Caco-2 (cell line): ENCODE data around the gene RPS27L. TPM values are rescaled to one million over a fixed set of nuclear protein-coding genes. Genes with fewer than 3 reads are reported as not detected.
A peak's percentile ranks its signal among the peaks of the same experiment; 100 is the strongest.

Experiments
- BruUV-seq: library from RNA; stranded (reverse); fragments of 400-500 nt; replicated peaks from 2 replicates; lab custom pipeline; 2021; lab: Mats Ljungman, UMichigan
- CTCF ChIA-PET: fragments of 300-600 bp; sonication (Branson Sonifier 250); formaldehyde crosslinking; loops from one replicate; lab custom pipeline; 2022; ENCODE audit warnings: antibody characterized with exemption; lab: Charles Lee
- POLR2A ChIA-PET: fragments of 300-600 bp; sonication (Branson Sonifier 250); formaldehyde crosslinking; loops from one replicate; lab custom pipeline; 2022; ENCODE audit warnings: antibody characterized with exemption; lab: Charles Lee
- DNase-seq, 2 experiments: peaks; one replicate each; pipeline versions ENCODE4 v3.0.0 to v3.0.0-alpha.2; 2020 to 2022
- H3K27me3 ChIP-seq: replicated peaks from 2 replicates; pipeline ENCODE4 v1.6.0; 2011; ENCODE audit warnings: low read length; ENCODE audit not compliant: control insufficient read depth, insufficient read depth
- H3K36me3 ChIP-seq: 2 replicates; pipeline ENCODE4 v1.5.1; 2011; ENCODE audit warnings: low read length; ENCODE audit not compliant: control insufficient read depth, insufficient read depth
- H3K4me1 ChIP-seq: fragments of 250-450 bp; sonication (Bioruptor Pico); 2 replicates; pipeline ENCODE4 v1.5.1; 2020; ENCODE audit warnings: mild to moderate bottlenecking
- H3K4me3 ChIP-seq: 2 replicates; pipeline ENCODE4 v1.5.1; 2011; ENCODE audit warnings: low read depth, mild to moderate bottlenecking, control low read depth, low read length
- H3K9me3 ChIP-seq: fragments of 250-450 bp; sonication (Bioruptor Pico); 2 replicates; pipeline ENCODE4 v1.5.1; 2020; ENCODE audit warnings: mild to moderate bottlenecking, moderate library complexity
- H3K27ac Mint-ChIP-seq: one replicate; pipeline ENCODE4 v1.8.0; 2022; ENCODE audit warnings: mixed read lengths; ENCODE audit not compliant: unreplicated experiment
- H3K27me3 Mint-ChIP-seq: one replicate; pipeline ENCODE4 v1.8.0; 2022; ENCODE audit warnings: mixed read lengths; ENCODE audit not compliant: insufficient read depth, unreplicated experiment
- H3K36me3 Mint-ChIP-seq: one replicate; pipeline ENCODE4 v1.8.0; 2022; ENCODE audit warnings: mild to moderate bottlenecking, mixed read lengths; ENCODE audit not compliant: insufficient read depth, unreplicated experiment
- H3K4me1 Mint-ChIP-seq: one replicate; pipeline ENCODE4 v1.8.0; 2022; ENCODE audit warnings: low read depth, mixed read lengths; ENCODE audit not compliant: unreplicated experiment
- H3K4me3 Mint-ChIP-seq: one replicate; pipeline ENCODE4 v1.8.0; 2022; ENCODE audit warnings: mild to moderate bottlenecking, moderate library complexity, mixed read lengths; ENCODE audit not compliant: unreplicated experiment
- H3K9me3 Mint-ChIP-seq: one replicate; pipeline ENCODE4 v1.8.0; 2022; ENCODE audit warnings: mixed read lengths; ENCODE audit not compliant: unreplicated experiment
- intact Hi-C: fragments of 100-400 bp; cut with micrococcal nuclease; formaldehyde crosslinking; loops from one replicate; pipeline ENCODE4 v1.10.0; 2022; ENCODE audit not compliant: unreplicated experiment
- total RNA-seq: library from RNA; stranded (reverse); gene quantifications from 2 replicates; pipeline ENCODE4 v1.2.3, GENCODE V29; 2022
- TF ChIP-seq, protein P1 (sequence below), 2 experiments: fragments of 200-600 bp in 1 of 2; IDR thresholded peaks; 1 replicate in 1 of 2; 2 replicates in 1 of 2; pipeline versions ENCODE4 v1.5.1 to v1.8.0; 2011 to 2022; ENCODE audit warnings: antibody characterized with exemption in 1 of 2, control low read depth in 1 of 2, inconsistent platforms in 1 of 2, low read depth in 1 of 2, low read length in 1 of 2, mild to moderate bottlenecking in 1 of 2, moderate library complexity in 1 of 2; ENCODE audit not compliant: insufficient read depth in 1 of 2, severe bottlenecking in 1 of 2, unreplicated experiment in 1 of 2

The RPS27L gene
- total RNA-seq, 1 experiment from 2014 or later, result 73.0 TPM

DNA sequence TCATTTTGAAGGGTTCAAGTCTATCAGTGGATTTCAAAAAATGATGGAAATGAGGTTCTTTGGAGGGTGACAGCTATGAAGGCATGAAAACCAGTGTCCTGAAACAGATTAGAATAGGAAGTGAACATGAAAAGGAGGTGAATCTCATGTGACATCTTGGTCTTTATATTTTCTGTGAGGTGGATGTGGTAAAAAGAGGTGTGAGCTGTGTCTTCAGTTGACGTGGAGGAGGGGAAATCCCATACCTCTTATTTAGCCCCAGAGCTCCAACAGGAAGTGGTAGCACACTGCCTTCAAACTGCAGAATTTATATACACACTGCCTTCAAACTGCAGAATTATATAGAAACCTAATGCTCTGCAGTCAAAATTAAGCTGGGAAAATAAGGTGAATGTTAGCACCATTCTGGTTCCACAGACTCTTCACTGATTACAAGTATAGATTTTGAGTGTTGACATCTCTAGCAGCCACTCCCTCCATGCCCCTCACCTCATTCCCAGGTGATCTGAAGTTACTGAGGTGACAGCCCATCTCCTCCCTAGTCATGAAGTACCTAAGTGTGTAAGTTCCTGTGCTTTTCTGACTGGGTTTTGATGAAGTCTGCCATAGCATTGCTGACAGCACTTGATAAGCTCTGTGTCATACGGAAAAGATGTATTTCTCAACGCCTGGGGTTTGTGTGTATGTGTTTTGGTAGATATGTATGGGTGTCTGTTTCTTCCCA lies 34.8 kb upstream of the RPS27L start:
- intact Hi-C loops, result no loop called here
- TF ChIP-seq, protein P1, sequence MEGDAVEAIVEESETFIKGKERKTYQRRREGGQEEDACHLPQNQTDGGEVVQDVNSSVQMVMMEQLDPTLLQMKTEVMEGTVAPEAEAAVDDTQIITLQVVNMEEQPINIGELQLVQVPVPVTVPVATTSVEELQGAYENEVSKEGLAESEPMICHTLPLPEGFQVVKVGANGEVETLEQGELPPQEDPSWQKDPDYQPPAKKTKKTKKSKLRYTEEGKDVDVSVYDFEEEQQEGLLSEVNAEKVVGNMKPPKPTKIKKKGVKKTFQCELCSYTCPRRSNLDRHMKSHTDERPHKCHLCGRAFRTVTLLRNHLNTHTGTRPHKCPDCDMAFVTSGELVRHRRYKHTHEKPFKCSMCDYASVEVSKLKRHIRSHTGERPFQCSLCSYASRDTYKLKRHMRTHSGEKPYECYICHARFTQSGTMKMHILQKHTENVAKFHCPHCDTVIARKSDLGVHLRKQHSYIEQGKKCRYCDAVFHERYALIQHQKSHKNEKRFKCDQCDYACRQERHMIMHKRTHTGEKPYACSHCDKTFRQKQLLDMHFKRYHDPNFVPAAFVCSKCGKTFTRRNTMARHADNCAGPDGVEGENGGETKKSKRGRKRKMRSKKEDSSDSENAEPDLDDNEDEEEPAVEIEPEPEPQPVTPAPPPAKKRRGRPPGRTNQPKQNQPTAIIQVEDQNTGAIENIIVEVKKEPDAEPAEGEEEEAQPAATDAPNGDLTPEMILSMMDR (IDR thresholded peaks at IDR 0.05; ENCODE audit: insufficient read depth in 1 of 2, low read depth in 1 of 2, low read length in 1 of 2, severe bottlenecking in 1 of 2, unreplicated experiment in 1 of 2), result no peak
- H3K27ac Mint-ChIP-seq, result no peak overlapping the region
- no peaks in the 10 kb centered on the region for H3K36me3 Mint-ChIP-seq
- H3K4me3 Mint-ChIP-seq, result no peak overlapping the region
- H3K9me3 Mint-ChIP-seq, result no peaks in the 10 kb centered on the region
- peaks cover 19% of the 10 kb centered on the region for H3K4me1 Mint-ChIP-seq
- Histone ChIP-seq H3K36me3 (no peaks in the 10 kb centered on the region), H3K9me3 (no peaks in the 10 kb centered on the region), H3K4me3 (no peak overlapping the region), H3K27me3 (no peaks in the 10 kb centered on the region), H3K4me1 (0 out of 2 replicates have a peak, but pooled peaks cover 7% of the 10 kb centered on the region)
- POLR2A ChIA-PET, result interaction anchor here (0.6 kb wide), 1 partner anchor 185 kb away, joined by 3 read pairs; no protein-coding TSS in a partner anchor
- H3K27me3 Mint-ChIP-seq, result no peaks in the 10 kb centered on the region
- CTCF ChIA-PET, result no interaction called here
- DNase-seq, result no peak
- no TSS peak for BruUV-seq

DNA sequence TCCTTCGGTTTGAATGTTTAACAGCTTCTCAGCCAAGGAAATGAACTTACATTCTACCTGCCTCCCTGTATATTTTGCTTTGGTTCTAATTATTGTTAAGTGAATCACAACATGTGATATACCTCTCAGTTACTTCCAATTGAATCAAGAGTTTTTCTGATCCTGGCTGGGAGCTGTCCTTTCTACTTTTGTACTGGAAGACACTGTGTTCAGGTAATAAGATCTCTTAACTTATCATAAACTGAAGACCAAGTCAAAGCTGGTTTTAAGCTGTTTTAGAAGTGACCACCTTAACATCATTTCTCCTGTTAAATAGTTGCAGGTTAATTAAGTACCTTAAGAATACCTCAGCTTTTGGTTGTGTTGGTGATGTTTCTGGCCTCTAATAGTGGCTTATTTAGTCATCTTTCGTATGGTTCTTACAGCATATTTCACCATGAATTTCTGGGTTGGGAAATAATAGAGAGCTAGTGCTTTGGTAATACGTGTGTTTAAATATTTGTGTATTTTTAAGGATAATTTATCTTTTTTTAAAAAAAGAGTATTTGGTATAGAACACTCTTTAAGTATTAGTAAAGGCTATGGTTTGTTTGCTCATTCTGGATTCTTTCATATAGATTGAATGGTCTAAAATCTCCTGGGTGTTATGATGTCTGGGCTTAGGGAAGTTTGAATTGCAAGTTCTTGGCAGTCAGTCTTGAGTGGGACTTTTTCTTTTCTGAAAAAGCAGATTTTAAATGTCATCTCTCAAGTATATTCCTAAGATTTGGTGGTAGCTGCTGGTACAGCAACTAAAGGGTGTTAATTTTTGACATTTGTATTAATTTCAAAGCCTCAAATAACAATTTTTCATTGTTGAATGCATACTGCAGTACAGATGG lies 33.7 kb upstream of the RPS27L start:
- no peaks in the 10 kb centered on the region for H3K36me3 ChIP-seq
- DNase-seq, result no peak
- Mint-ChIP-seq H3K4me3 (peak overlapping the region; percentile 77), H3K27me3 (no peaks in the 10 kb centered on the region), H3K36me3 (no peaks in the 10 kb centered on the region), H3K9me3 (no peaks in the 10 kb centered on the region), H3K27ac (no peak overlapping the region), H3K4me1 (peaks cover 22% of the 10 kb centered on the region)
- ChIA-PET CTCF (no interaction called here), POLR2A (no interaction called here)
- H3K27me3 ChIP-seq, result no peaks in the 10 kb centered on the region
- intact Hi-C loops, result no loop called here
- no peak overlapping the region for H3K4me3 ChIP-seq
- TF ChIP-seq, protein P1 (IDR thresholded peaks at IDR 0.05; ENCODE audit: insufficient read depth in 1 of 2, low read depth in 1 of 2, low read length in 1 of 2, severe bottlenecking in 1 of 2, unreplicated experiment in 1 of 2), result no peak
- 0 out of 2 replicates have a peak, but pooled peaks cover 7% of the 10 kb centered on the region for H3K4me1 ChIP-seq
- no peaks in the 10 kb centered on the region for H3K9me3 ChIP-seq
- BruUV-seq, result no TSS peak
